ENCODE data around the gene TULP4.

Gene TULP4

DNA sequence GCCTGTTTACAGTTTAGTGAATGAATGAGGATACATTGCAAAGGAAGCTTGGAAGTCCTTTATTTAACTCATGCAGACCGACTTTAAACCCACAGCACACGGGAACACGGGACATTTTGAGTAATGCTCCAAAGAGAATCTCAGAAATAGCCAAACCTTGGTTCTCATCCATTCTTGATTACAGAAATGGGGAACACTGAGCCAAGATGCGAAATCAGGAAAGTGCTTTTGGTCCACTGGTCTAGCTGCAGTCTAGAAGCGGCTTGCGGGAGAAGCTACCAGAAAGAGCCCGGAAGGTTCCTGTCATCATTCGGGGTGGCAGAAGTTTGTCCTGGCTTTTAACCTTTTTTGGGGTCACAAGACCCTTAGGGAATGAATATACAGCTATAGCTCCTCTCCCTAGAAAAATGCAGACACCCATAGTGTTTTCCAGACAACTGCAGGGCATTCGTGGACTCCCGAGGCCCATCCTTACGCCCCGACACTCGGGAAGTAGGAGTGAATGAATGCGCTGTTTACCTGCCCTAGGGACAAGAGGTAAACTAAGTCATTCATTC lies 247.2 kb downstream of the TULP4 start:
- DNase-seq (ENCODE audit: low read depth), result no peak

DNA sequence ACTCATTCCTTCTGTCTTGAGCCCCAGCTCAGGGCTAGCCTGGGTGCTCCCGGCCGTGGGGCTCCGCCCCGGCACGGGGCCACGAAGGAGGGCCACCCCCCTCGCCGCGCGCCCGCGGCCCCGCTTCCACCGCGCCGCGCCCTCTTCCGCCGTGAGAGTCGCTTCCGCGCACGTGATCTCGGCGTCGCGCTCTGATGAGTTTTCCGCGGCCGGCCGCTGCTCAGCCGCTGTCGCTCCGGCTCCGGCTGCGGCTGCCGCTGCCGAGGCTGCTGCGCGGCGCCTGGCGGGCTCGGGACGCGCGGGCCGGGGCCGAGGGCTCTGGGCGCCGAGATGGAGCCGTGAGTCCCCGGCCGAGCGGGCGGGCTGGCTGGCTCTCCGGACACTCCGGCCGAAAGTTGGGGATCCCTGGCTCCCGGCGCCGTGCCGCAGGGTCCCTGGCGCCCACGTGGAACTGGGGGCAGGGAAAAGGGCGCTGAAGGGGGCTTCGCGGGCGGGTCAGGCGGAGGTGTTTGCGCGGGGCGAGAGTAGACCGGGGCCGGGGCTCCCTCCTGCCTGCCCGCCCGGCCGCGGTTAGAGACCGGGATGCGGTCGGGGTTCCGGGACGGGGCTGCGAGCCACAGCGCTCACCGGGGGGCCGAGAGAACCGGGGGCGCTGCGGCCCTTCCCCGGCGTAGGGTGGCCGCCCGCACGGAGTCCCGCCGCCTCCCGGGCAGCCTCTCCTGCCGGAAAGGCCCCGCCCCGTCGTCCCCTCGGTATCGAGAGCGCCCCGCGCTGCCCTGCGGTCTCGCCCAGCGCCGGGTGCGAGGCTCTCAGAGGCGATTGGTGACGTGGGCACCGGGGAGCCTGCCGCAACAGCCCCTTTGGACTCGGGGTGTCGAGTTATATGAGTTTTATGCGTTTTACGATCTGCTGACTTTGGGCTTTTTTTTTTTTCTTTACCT lies 247.9 kb downstream of the TULP4 start, which contains the start of gene TMEM181:
TSS of gene TMEM181 (plus strand) at position 197 of the 941 bp plus-strand sequence. CDS start at position 331, 134 bp downstream.
- peak; percentile 75 for DNase-seq (ENCODE audit: low read depth)

DNA sequence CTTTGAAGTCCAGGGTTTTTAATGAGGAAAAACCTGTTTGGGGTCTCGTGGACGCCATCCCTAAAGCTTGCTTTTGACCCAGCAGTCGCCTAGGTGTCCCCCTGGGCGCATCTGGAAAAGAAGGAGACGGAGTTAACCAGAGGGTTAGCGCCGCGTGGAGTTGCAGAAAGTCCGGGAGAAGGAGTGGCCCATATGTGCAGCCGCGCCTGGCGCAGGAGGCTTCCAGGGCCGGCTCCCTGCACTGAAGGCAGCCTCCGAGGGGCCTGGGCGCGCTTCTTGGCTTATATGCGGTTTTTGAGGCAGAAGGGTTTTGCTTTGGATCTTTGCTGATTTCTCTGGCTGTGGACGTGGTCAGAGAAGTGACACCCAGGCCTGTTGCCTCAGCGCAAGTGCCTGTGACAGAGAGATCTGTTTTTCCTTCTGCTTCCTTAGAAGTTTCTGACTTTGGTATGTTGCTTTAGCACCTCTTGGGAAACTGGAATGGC lies 248.6 kb downstream of the TULP4 start:
- no peak for DNase-seq (ENCODE audit: low read depth)

All from T-helper 22 cell (primary cell).